Heart left ventricle (tissue), 16 donors: ENCODE data around the gene CDH8. TPM values are rescaled to one million over a fixed set of nuclear protein-coding genes. Genes with fewer than 3 reads are reported as not detected.

Experiments
- ATAC-seq, 4 donors: fragments of 200-7000 bp; cut with Tn5 transposase; one replicate each; pipeline ENCODE4 v1.9.1; 2020 to 2022; ENCODE audit warnings: moderate library complexity in 4 of 4, mild to moderate bottlenecking in 3 of 4, moderate number of reproducible peaks in 1 of 4
- DNase-seq, 5 donors: peaks; one replicate each; pipeline ENCODE4 v3.0.0-alpha.2; 2020
- H3K27ac ChIP-seq, 12 donors: fragments of 200-600 bp; sonication (generic) in 4 of 12; one replicate each; pipeline versions ENCODE4 v1.5.0 to v1.8.0; 2016 to 2022; ENCODE audit warnings: mild to moderate bottlenecking in 2 of 12
- H3K27me3 ChIP-seq, 9 donors: fragments of 200-600 bp; sonication (generic) in 2 of 9; one replicate each; pipeline versions ENCODE4 v1.5.1 to v1.8.0; 2016 to 2022; ENCODE audit warnings: mild to moderate bottlenecking in 3 of 9
- H3K36me3 ChIP-seq, 9 donors: fragments of 200-600 bp; sonication (generic) in 2 of 9; one replicate each; pipeline versions ENCODE4 v1.5.0 to v1.8.0; 2018 to 2022; ENCODE audit warnings: mild to moderate bottlenecking in 2 of 9
- H3K4me1 ChIP-seq, 12 donors: fragments of 200-600 bp; sonication (generic) in 4 of 12; one replicate each; pipeline versions ENCODE4 v1.5.0 to v1.8.0; 2016 to 2022; ENCODE audit warnings: mild to moderate bottlenecking in 3 of 12
- H3K4me3 ChIP-seq, 12 donors: fragments of 200-600 bp; sonication (generic) in 4 of 12; one replicate each; pipeline versions ENCODE4 v1.5.0 to v1.8.0; 2017 to 2022; ENCODE audit warnings: mild to moderate bottlenecking in 9 of 12, moderate library complexity in 4 of 12
- H3K9me3 ChIP-seq, 12 donors: fragments of 200-600 bp; sonication (generic) in 4 of 12; one replicate each; pipeline versions ENCODE4 v1.5.0 to v1.8.0; 2016 to 2022; ENCODE audit warnings: mild to moderate bottlenecking in 1 of 12
- CTCF ChIP-seq, 12 donors: fragments of 200-600 bp; sonication (generic) in 4 of 12; IDR thresholded peaks; one replicate each; pipeline versions ENCODE4 v1.5.0 to v1.8.0; 2018 to 2022; ENCODE audit warnings: antibody characterized with exemption in 12 of 12, mild to moderate bottlenecking in 5 of 12
- POLR2A ChIP-seq, 2 donors: fragments of 450-650 bp; IDR thresholded peaks; one replicate each; pipeline ENCODE4 v1.6.1; 2017; ENCODE audit warnings: antibody characterized with exemption in 2 of 2, mild to moderate bottlenecking in 2 of 2, moderate library complexity in 2 of 2
- WGBS, 4 donors: extraction: QIAGEN DNeasy Blood & Tissue Kit in 2 of 4; methylation state at CpG; one replicate each; pipeline versions ENCODE4 v1.1.5 to v1.1.7; 2013 to 2018; 5-methylcytosine and 5-hydroxymethylcytosine counted together
- intact Hi-C, 10 donors: fragments of 100-400 bp; cut with DNase I; formaldehyde crosslinking; loops; one replicate each; pipeline versions ENCODE4 v1.11.1 to v1.14.2; 2022
- long read RNA-seq, 3 donors: library from polyadenylated mRNA; unstranded; transcript quantifications; one replicate each; pipeline ENCODE4 v2.0.0, GENCODE V29; 2020 to 2021
- polyA plus RNA-seq, 2 donors: library from polyadenylated mRNA; stranded (reverse); fragments of 200-250 nt; gene quantifications; one replicate each; pipeline ENCODE4 v1.2.3, GENCODE V29; 2013
- total RNA-seq, 9 donors: library from RNA; depleted of rRNA in 2 of 9; stranded (reverse); fragments of >200 nt in 2 of 9; fragmentation: NEBNext Ultra II Directional in 3 of 9; extraction: Animal tissue kit (Norgen Biotek cat#: 25700) in 3 of 9; gene quantifications; one replicate each; pipeline versions ENCODE4 v1.1.0 to v1.2.4, GENCODE V29; 2016 to 2023
- donor health status: ischemic (EF 13 %, LVEDD 7.1; RV severe dilation, severe dysfunction).
- donor health status: healthy with polysubstance abuse.
- donor health status: DM: no; HTN: yes; CAD: no.
- donor health status: DM: no; HTN: no; CAD: no.
- donor health status: ischemic (EF 25% LVEDD 6.9; RV normal size, moderate dysfunction).
- donor health status: ischemic (EF 25% LVEDD 5.7; RV mildly dilated, moderate dysfunction).
- donor health status: healthy.
- donor health status: DM: yes; HTN: yes; CAD: no.
- donor health status: ischemic (EF 35%, LVEDD 5.7; RV mildly dilated, moderate dysfunction).
- donor health status: nonischemic (EF 11% LVEDD 7.7; RV severe dilation, severe dysfunction).
- donor health status: DM: yes; HTN: yes; CAD: no.
- donor health status: PGD.
- donor health status: ischemic (EF 29% LVEDD 5.4; RV normal size, mild dysfunction).
- donor health status: nonischemic (EF 23%, LVEDD 6.1; RV moderate dilation, normal function).

The CDH8 gene
- total RNA-seq (1 to 10 TPM in 2 of 9 donors, under 1 TPM in 3, not detected in 4; 0.25 to 1.3 (median 0.44) TPM), polyA plus RNA-seq (under 1 TPM; 0.01 to 0.19 TPM)
- long read RNA-seq, donor 1, full-length matches to known transcripts: 1 of 1 reads
- long read RNA-seq, donor 1, partial matches to known transcripts: 0 of 1 reads
- long read RNA-seq, donor 1, other reads (novel, unspliced or antisense): 0 of 1 reads
- long read RNA-seq, donor 2: 0 reads
- long read RNA-seq, donor 3: 0 reads

- H3K4me3 ChIP-seq: peak within 1 kb of the TSS; percentile 23 to 53 (median 40)
- no peaks in the 10 kb centered on the region for H3K9me3 ChIP-seq
- H3K27ac ChIP-seq: no peak within 1 kb of the TSS
- TF ChIP-seq CTCF (IDR thresholded peaks at IDR 0.05) (no peak), POLR2A (IDR thresholded peaks at IDR 0.05) (no peak)
- H3K4me1 ChIP-seq: peaks cover 0 to 23% (median 1%) of the 10 kb centered on the region in 12 donors
- ATAC-seq (peak in 3 of 4 donors; percentile 28 to 55 (median 42)), DNase-seq (peak in 2 of 5 donors; percentile 22 to 56)
- no peaks in the 10 kb centered on the region for H3K36me3 ChIP-seq
- intact Hi-C loops: no loop called here
- 0 to 2% (median 1%) methylated on average over 23 to 60 of the region's 60 CpGs for WGBS, 4 donors
- peaks cover 13 to 67% (median 33%) of the 10 kb centered on the region in 9 donors for H3K27me3 ChIP-seq
These were observed at the start of gene CDH8 for GRCh38 chr16:62036101-62036801. Gene CDH8, minus strand, starts transcription at chr16:62036438. Its CDS starts 15,035 bp downstream, at chr16:62021403.

- no peak for DNase-seq
- Histone ChIP-seq H3K27me3 (no peaks in the 10 kb centered on the region), H3K4me1 (no peaks in the 10 kb centered on the region), H3K9me3 (peaks cover 0 to 7% (median 0%) of the 10 kb centered on the region in 12 donors), H3K27ac (no peak overlapping the region), H3K36me3 (no peaks in the 10 kb centered on the region), H3K4me3 (no peak overlapping the region)
- no peak for ATAC-seq
- TF ChIP-seq CTCF (IDR thresholded peaks at IDR 0.05) (no peak), POLR2A (IDR thresholded peaks at IDR 0.05) (no peak)
- intact Hi-C loops: no loop called here
- WGBS, 4 donors: 77 to 83% (median 79%) methylated on average over 4 of the region's 4 CpGs
These were observed 43.0 kb upstream of the CDH8 start for GRCh38 chr16:62079236-62079635.

- Histone ChIP-seq H3K27me3 (no peaks in the 10 kb centered on the region), H3K4me3 (no peak overlapping the region), H3K36me3 (no peaks in the 10 kb centered on the region), H3K4me1 (no peaks in the 10 kb centered on the region), H3K9me3 (peaks cover 0 to 10% (median 0%) of the 10 kb centered on the region in 12 donors), H3K27ac (no peak overlapping the region)
- 44 to 53% (median 50%) methylated on average over 4 of the region's 4 CpGs for WGBS, 4 donors
- TF ChIP-seq POLR2A (IDR thresholded peaks at IDR 0.05) (no peak), CTCF (IDR thresholded peaks at IDR 0.05) (no peak)
- intact Hi-C loops: no loop called here
- DNase-seq (no peak), ATAC-seq (no peak)
These were observed 41.8 kb upstream of the CDH8 start for GRCh38 chr16:62077998-62078397.

GRCh38 chr16:62076886-62077285 is 40.6 kb upstream of the CDH8 start:
- TF ChIP-seq CTCF (IDR thresholded peaks at IDR 0.05) (no peak), POLR2A (IDR thresholded peaks at IDR 0.05) (no peak)
- intact Hi-C loops: no loop called here
- DNase-seq: no peak
- Histone ChIP-seq H3K27me3 (no peaks in the 10 kb centered on the region), H3K4me1 (no peaks in the 10 kb centered on the region), H3K27ac (no peak overlapping the region), H3K36me3 (no peaks in the 10 kb centered on the region), H3K4me3 (no peak overlapping the region), H3K9me3 (peaks cover 0 to 10% (median 0%) of the 10 kb centered on the region in 12 donors)
- WGBS, 4 donors: 76 to 85% (median 80%) methylated on average over 3 of the region's 3 CpGs
- ATAC-seq: no peak
